ENCODE data around the gene MED31.

GRCh38 chr17:6676802-6677157, 25.4 kb upstream of the MED31 start:
- TF ChIP-seq, protein P1, sequence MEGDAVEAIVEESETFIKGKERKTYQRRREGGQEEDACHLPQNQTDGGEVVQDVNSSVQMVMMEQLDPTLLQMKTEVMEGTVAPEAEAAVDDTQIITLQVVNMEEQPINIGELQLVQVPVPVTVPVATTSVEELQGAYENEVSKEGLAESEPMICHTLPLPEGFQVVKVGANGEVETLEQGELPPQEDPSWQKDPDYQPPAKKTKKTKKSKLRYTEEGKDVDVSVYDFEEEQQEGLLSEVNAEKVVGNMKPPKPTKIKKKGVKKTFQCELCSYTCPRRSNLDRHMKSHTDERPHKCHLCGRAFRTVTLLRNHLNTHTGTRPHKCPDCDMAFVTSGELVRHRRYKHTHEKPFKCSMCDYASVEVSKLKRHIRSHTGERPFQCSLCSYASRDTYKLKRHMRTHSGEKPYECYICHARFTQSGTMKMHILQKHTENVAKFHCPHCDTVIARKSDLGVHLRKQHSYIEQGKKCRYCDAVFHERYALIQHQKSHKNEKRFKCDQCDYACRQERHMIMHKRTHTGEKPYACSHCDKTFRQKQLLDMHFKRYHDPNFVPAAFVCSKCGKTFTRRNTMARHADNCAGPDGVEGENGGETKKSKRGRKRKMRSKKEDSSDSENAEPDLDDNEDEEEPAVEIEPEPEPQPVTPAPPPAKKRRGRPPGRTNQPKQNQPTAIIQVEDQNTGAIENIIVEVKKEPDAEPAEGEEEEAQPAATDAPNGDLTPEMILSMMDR (IDR thresholded peaks at IDR 0.05) = no peak
- TF ChIP-seq POLR2A (IDR thresholded peaks at IDR 0.05) = no peak

Data from esophagus squamous epithelium (tissue), 4 donors.